ENCODE data around the gene MRPL39. TPM values are rescaled to one million over a fixed set of nuclear protein-coding genes. Genes with fewer than 3 reads are reported as not detected.

Gene MRPL39
- total and polyA plus RNA-seq, 2 donors from 2014 or later: 24.1 to 52.7 TPM

GRCh38 chr21:25647647-25648046, 40.4 kb upstream of the MRPL39 start:
- H3K9me3 ChIP-seq (ENCODE audit: control insufficient read depth in 2 of 3, insufficient read depth in 1 of 3, low read length in 3 of 3): no peaks in the 10 kb centered on the region
- DNase-seq: no peak
- no peak for FAIRE-seq
- H3K27ac ChIP-seq (ENCODE audit: low read depth in 2 of 2, low read length in 2 of 2): no peak overlapping the region
- no peak overlapping the region for H3K4me3 ChIP-seq (ENCODE audit: low read length in 3 of 3)
- intact Hi-C loops (cut with DNase I): no loop called here
- TF ChIP-seq CTCF (IDR thresholded peaks at IDR 0.05; ENCODE audit: borderline replicate concordance, extremely low read depth, insufficient read depth): no peak
- no peaks in the 10 kb centered on the region for H3K36me3 ChIP-seq (ENCODE audit: control insufficient read depth in 2 of 3, insufficient read depth in 3 of 3, low read length in 3 of 3)
- H3K27me3 ChIP-seq (ENCODE audit: control insufficient read depth, insufficient read depth, low read length): no peaks in the 10 kb centered on the region
- H3K4me1 ChIP-seq (ENCODE audit: control insufficient read depth in 2 of 3, insufficient read depth in 2 of 3, low read depth in 1 of 3, low read length in 3 of 3): no peaks in the 10 kb centered on the region
- H3K9ac ChIP-seq (ENCODE audit: low read length in 3 of 3): no peak overlapping the region

GRCh38 chr21:25646474-25646873, 39.2 kb upstream of the MRPL39 start:
- FAIRE-seq (no peak), DNase-seq (no peak)
- H3K36me3 ChIP-seq (ENCODE audit: control insufficient read depth in 2 of 3, insufficient read depth in 3 of 3, low read length in 3 of 3): no peaks in the 10 kb centered on the region
- intact Hi-C loops (cut with DNase I): no loop called here
- H3K27ac ChIP-seq (ENCODE audit: low read depth in 2 of 2, low read length in 2 of 2): no peak overlapping the region
- TF ChIP-seq CTCF (IDR thresholded peaks at IDR 0.05; ENCODE audit: borderline replicate concordance, extremely low read depth, insufficient read depth): no peak
- no peaks in the 10 kb centered on the region for H3K27me3 ChIP-seq (ENCODE audit: control insufficient read depth, insufficient read depth, low read length)
- H3K9me3 ChIP-seq (ENCODE audit: control insufficient read depth in 2 of 3, insufficient read depth in 1 of 3, low read length in 3 of 3): no peaks in the 10 kb centered on the region
- no peak overlapping the region for H3K9ac ChIP-seq (ENCODE audit: low read length in 3 of 3)
- no peak overlapping the region for H3K4me3 ChIP-seq (ENCODE audit: low read length in 3 of 3)
- no peaks in the 10 kb centered on the region for H3K4me1 ChIP-seq (ENCODE audit: control insufficient read depth in 2 of 3, insufficient read depth in 2 of 3, low read depth in 1 of 3, low read length in 3 of 3)

GRCh38 chr21:25643486-25643885, 36.2 kb upstream of the MRPL39 start:
- Histone ChIP-seq H3K36me3 (ENCODE audit: control insufficient read depth in 2 of 3, insufficient read depth in 3 of 3, low read length in 3 of 3) (no peaks in the 10 kb centered on the region), H3K27me3 (ENCODE audit: control insufficient read depth, insufficient read depth, low read length) (no peaks in the 10 kb centered on the region), H3K4me1 (ENCODE audit: control insufficient read depth in 2 of 3, insufficient read depth in 2 of 3, low read depth in 1 of 3, low read length in 3 of 3) (peaks cover 0 to 6% (median 0%) of the 10 kb centered on the region in 3 donors), H3K9me3 (ENCODE audit: control insufficient read depth in 2 of 3, insufficient read depth in 1 of 3, low read length in 3 of 3) (no peaks in the 10 kb centered on the region), H3K9ac (ENCODE audit: low read length in 3 of 3) (no peak overlapping the region), H3K4me3 (ENCODE audit: low read length in 3 of 3) (no peak overlapping the region), H3K27ac (ENCODE audit: low read depth in 2 of 2, low read length in 2 of 2) (no peak overlapping the region)
- DNase-seq: no peak
- intact Hi-C loops (cut with DNase I): no loop called here
- TF ChIP-seq CTCF (IDR thresholded peaks at IDR 0.05; ENCODE audit: borderline replicate concordance, extremely low read depth, insufficient read depth): no peak
- no peak for FAIRE-seq

- H3K27me3 ChIP-seq (ENCODE audit: control insufficient read depth, insufficient read depth, low read length): no peaks in the 10 kb centered on the region
- DNase-seq (no peak), FAIRE-seq (no peak)
- no peak overlapping the region for H3K27ac ChIP-seq (ENCODE audit: low read depth in 2 of 2, low read length in 2 of 2)
- intact Hi-C loops (cut with DNase I): no loop called here
- H3K4me3 ChIP-seq (ENCODE audit: low read length in 3 of 3): peak overlapping the region in 1 of 3 donors; percentile 52
- H3K9me3 ChIP-seq (ENCODE audit: control insufficient read depth in 2 of 3, insufficient read depth in 1 of 3, low read length in 3 of 3): no peaks in the 10 kb centered on the region
- no peak for TF ChIP-seq CTCF (IDR thresholded peaks at IDR 0.05; ENCODE audit: borderline replicate concordance, extremely low read depth, insufficient read depth)
- H3K4me1 ChIP-seq (ENCODE audit: control insufficient read depth in 2 of 3, insufficient read depth in 2 of 3, low read depth in 1 of 3, low read length in 3 of 3): peaks cover 0 to 6% (median 0%) of the 10 kb centered on the region in 3 donors
- H3K36me3 ChIP-seq (ENCODE audit: control insufficient read depth in 2 of 3, insufficient read depth in 3 of 3, low read length in 3 of 3): no peaks in the 10 kb centered on the region
- H3K9ac ChIP-seq (ENCODE audit: low read length in 3 of 3): no peak overlapping the region
Measured at GRCh38 chr21:25640943-25641292, 33.6 kb upstream of the MRPL39 start.
